WTC11 (cell line): ENCODE data around the gene CTNND1. TPM values are rescaled to one million over a fixed set of nuclear protein-coding genes. Genes with fewer than 3 reads are reported as not detected.

Experiments used
- ATAC-seq: fragments of 200-7000 bp; cut with Tn5 transposase; 2 replicates; pipeline ENCODE4 v1.10.0; 2021; ENCODE audit warnings: mild to moderate bottlenecking, moderate library complexity
- CTCF ChIA-PET: fragments of 300-600 bp; sonication (Branson Sonifier 250); formaldehyde crosslinking; loops from one replicate; lab custom pipeline; 2021; ENCODE audit warnings: antibody characterized with exemption; lab: Charles Lee
- POLR2A ChIA-PET: fragments of 350-600 bp; sonication (Branson Sonifier 250); formaldehyde crosslinking; loops from one replicate; lab custom pipeline; 2021; ENCODE audit warnings: antibody characterized with exemption; lab: Charles Lee
- DNase-seq: peaks from one replicate; pipeline ENCODE4 v3.0.0; 2021; ENCODE audit warnings: low spot score
- H3K27ac Mint-ChIP-seq: 2 replicates; pipeline ENCODE4 v1.8.0; 2021; ENCODE audit warnings: mixed read lengths
- H3K27me3 Mint-ChIP-seq: 2 replicates; pipeline ENCODE4 v1.8.0; 2021; ENCODE audit warnings: low read depth, mild to moderate bottlenecking, moderate library complexity, mixed read lengths
- H3K36me3 Mint-ChIP-seq: 2 replicates; pipeline ENCODE4 v1.8.0; 2021; ENCODE audit warnings: mixed read lengths
- H3K4me1 Mint-ChIP-seq: 2 replicates; pipeline ENCODE4 v1.8.0; 2022; ENCODE audit warnings: mixed read lengths
- H3K4me3 Mint-ChIP-seq: 2 replicates; pipeline ENCODE4 v1.8.0; 2021; ENCODE audit warnings: mild to moderate bottlenecking, moderate library complexity, mixed read lengths
- H3K9me3 Mint-ChIP-seq: 2 replicates; pipeline ENCODE4 v1.8.0; 2021; ENCODE audit warnings: mixed read lengths
- CBFB ChIP-seq: sonication (generic); formaldehyde crosslinking; IDR thresholded peaks from 2 replicates; pipeline ENCODE4 v1.8.1; 2022; ENCODE audit warnings: mild to moderate bottlenecking, low read depth, missing genetic modification reagents
- ELF4 ChIP-seq: sonication (generic); formaldehyde crosslinking; IDR thresholded peaks from 2 replicates; pipeline ENCODE4 v1.8.1; 2022; ENCODE audit warnings: low read depth, mild to moderate bottlenecking, moderate library complexity, missing genetic modification reagents
- FOXK1 ChIP-seq: sonication (generic); formaldehyde crosslinking; IDR thresholded peaks from 2 replicates; pipeline ENCODE4 v1.8.0; 2022; ENCODE audit warnings: mild to moderate bottlenecking, moderate library complexity, missing genetic modification reagents
- GTF2I ChIP-seq: fragments of 250-450 bp; sonication (Bioruptor Pico); conservative IDR thresholded peaks from 2 replicates; pipeline ENCODE4 v1.4.0; 2021; ENCODE audit warnings: mild to moderate bottlenecking
- IRF1 ChIP-seq: sonication (generic); formaldehyde crosslinking; IDR thresholded peaks from 2 replicates; pipeline ENCODE4 v1.8.0; 2023; ENCODE audit warnings: missing genetic modification reagents
- IRF2 ChIP-seq: sonication (generic); formaldehyde crosslinking; IDR thresholded peaks from 2 replicates; pipeline ENCODE4 v1.8.0; 2022; ENCODE audit warnings: low read depth, missing genetic modification reagents, borderline replicate concordance
- MYBL2 ChIP-seq: sonication (generic); formaldehyde crosslinking; IDR thresholded peaks from 2 replicates; pipeline ENCODE4 v1.8.1; 2023; ENCODE audit warnings: mild to moderate bottlenecking, moderate library complexity, missing genetic modification reagents
- NFATC4 ChIP-seq: fragments of 250-450 bp; sonication (Bioruptor Pico); IDR thresholded peaks from 2 replicates; pipeline ENCODE4 v1.9.0; 2021; ENCODE audit warnings: mild to moderate bottlenecking
- PRRX2 ChIP-seq: fragments of 250-450 bp; sonication (Bioruptor Pico); IDR thresholded peaks from 2 replicates; pipeline ENCODE4 v1.8.0; 2021; ENCODE audit warnings: mild to moderate bottlenecking
- SMAD3 ChIP-seq: sonication (generic); formaldehyde crosslinking; IDR thresholded peaks from 2 replicates; pipeline ENCODE4 v1.8.0; 2022; ENCODE audit warnings: missing genetic modification reagents, mild to moderate bottlenecking, borderline replicate concordance
- SMAD4 ChIP-seq: sonication (generic); formaldehyde crosslinking; IDR thresholded peaks from 2 replicates; pipeline ENCODE4 v1.8.0; 2022; ENCODE audit warnings: mild to moderate bottlenecking, missing genetic modification reagents
- TCF7 ChIP-seq: sonication (generic); formaldehyde crosslinking; IDR thresholded peaks from 2 replicates; pipeline ENCODE4 v1.8.0; 2022; ENCODE audit warnings: mild to moderate bottlenecking, low read depth, missing genetic modification reagents, moderate library complexity
- TP53 ChIP-seq: sonication (generic); formaldehyde crosslinking; IDR thresholded peaks from 2 replicates; pipeline ENCODE4 v1.8.1; 2023; ENCODE audit warnings: mild to moderate bottlenecking, missing genetic modification reagents
- USF1 ChIP-seq: sonication (generic); formaldehyde crosslinking; IDR thresholded peaks from 2 replicates; pipeline ENCODE4 v1.8.0; 2022; ENCODE audit warnings: mild to moderate bottlenecking, missing genetic modification reagents
- ZNF232 ChIP-seq: sonication (generic); formaldehyde crosslinking; IDR thresholded peaks from 2 replicates; pipeline ENCODE4 v1.8.0; 2022; ENCODE audit warnings: mild to moderate bottlenecking, missing genetic modification reagents
- ZNF263 ChIP-seq: sonication (generic); formaldehyde crosslinking; IDR thresholded peaks from 2 replicates; pipeline ENCODE4 v1.8.1; 2022; ENCODE audit warnings: low read depth, mild to moderate bottlenecking, moderate library complexity, missing genetic modification reagents
- ZNF281 ChIP-seq: sonication (generic); formaldehyde crosslinking; IDR thresholded peaks from 2 replicates; pipeline ENCODE4 v1.8.0; 2023; ENCODE audit warnings: mild to moderate bottlenecking, missing genetic modification reagents
- ZNF317 ChIP-seq: sonication (generic); formaldehyde crosslinking; IDR thresholded peaks from 2 replicates; pipeline ENCODE4 v1.8.1; 2023; ENCODE audit warnings: low read depth, mild to moderate bottlenecking, moderate library complexity, missing genetic modification reagents, borderline replicate concordance
- ZNF423 ChIP-seq: fragments of 250-450 bp; sonication (Bioruptor Pico); IDR thresholded peaks from 2 replicates; pipeline ENCODE4 v2.1.2; 2022; ENCODE audit warnings: mild to moderate bottlenecking, moderate library complexity
- ZNF512 ChIP-seq: sonication (generic); formaldehyde crosslinking; IDR thresholded peaks from 2 replicates; pipeline ENCODE4 v1.8.1; 2022; ENCODE audit warnings: missing genetic modification reagents, borderline replicate concordance
- ZNF671 ChIP-seq: fragments of 250-450 bp; sonication (Bioruptor Pico); IDR thresholded peaks from 2 replicates; pipeline ENCODE4 v1.8.0; 2021; ENCODE audit warnings: mild to moderate bottlenecking
- total RNA-seq: library from RNA; stranded (reverse); gene quantifications from 3 replicates; pipeline ENCODE4 v1.2.3, GENCODE V29; 2021
- TF ChIP-seq, protein P1 (sequence below): sonication (generic); formaldehyde crosslinking; IDR thresholded peaks from 2 replicates; pipeline ENCODE4 v1.8.0; 2022; ENCODE audit warnings: mild to moderate bottlenecking, missing genetic modification reagents

The CTNND1 gene
- total RNA-seq, 1 experiment from 2014 or later: 165 TPM

DNA sequence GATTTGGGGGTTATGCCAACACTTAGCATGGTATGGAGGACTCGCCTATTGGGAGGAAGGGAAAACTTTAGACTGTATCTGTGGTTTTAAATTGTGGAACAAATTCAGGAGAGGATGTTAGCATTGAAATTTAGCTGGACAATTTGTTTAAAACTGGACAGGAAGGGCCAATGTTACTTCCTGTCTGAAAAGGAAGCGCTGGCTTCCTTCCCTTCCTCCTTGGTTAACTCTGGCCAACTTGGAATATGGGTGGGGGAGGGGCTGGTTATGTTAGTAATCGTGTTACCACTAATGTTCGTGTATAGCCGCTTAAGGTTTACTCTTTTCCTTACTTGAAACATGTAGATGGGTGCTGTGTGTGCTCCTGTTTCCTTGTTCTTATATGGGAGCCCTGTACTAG is 13.9 kb downstream of the CTNND1 start:
- peak overlapping the region; percentile 99 for H3K27ac Mint-ChIP-seq
- POLR2A ChIA-PET: interaction anchor here (0.7 to 9.0 kb wide), 3 partner anchors 9 to 572 kb away, joined by 3 to 188 read pairs (median 4); partner anchors contain the start of gene CTNND1
- peaks cover 82% of the 10 kb centered on the region for H3K4me1 Mint-ChIP-seq
- TF ChIP-seq ZNF232 (CRISPR knock-in tag) (no peak), ZNF281 (CRISPR knock-in tag) (no peak), ZNF512 (CRISPR knock-in tag) (no peak), CBFB (CRISPR knock-in tag) (no peak), USF1 (CRISPR knock-in tag) (no peak), ELF4 (CRISPR knock-in tag) (no peak), ZNF317 (CRISPR knock-in tag) (no peak), IRF1 (CRISPR knock-in tag) (no peak), MYBL2 (CRISPR knock-in tag) (no peak), TP53 (CRISPR knock-in tag) (no peak)
- TF ChIP-seq, all 79 proteins: peak for 0
- no peak for DNase-seq
- Mint-ChIP-seq H3K9me3 (no peaks in the 10 kb centered on the region), H3K27me3 (no peaks in the 10 kb centered on the region), H3K4me3 (peak overlapping the region; percentile 18; the same call in 1 of the 2 replicates), H3K36me3 (no peaks in the 10 kb centered on the region)
- CTCF ChIA-PET: interaction anchor here (0.9 to 4.7 kb wide), 4 partner anchors 14 to 25 kb away, joined by 3 to 61 read pairs (median 16); partner anchors contain the start of gene BTBD18
- ATAC-seq: no peak

- ChIA-PET POLR2A (interaction anchor here (0.6 to 9.0 kb wide), 3 partner anchors 9 to 25 kb away, joined by 3 to 188 read pairs (median 4); partner anchors contain the start of gene CTNND1), CTCF (interaction anchor here (0.6 to 4.7 kb wide), 4 partner anchors 15 to 100 kb away, joined by 3 to 61 read pairs (median 16); partner anchors contain the start of gene BTBD18)
- TF ChIP-seq NFATC4 (CRISPR knock-in tag) (no peak), IRF2 (CRISPR knock-in tag) (no peak)
- peak; percentile 26 for DNase-seq
- Mint-ChIP-seq H3K4me1 (peaks cover 88% of the 10 kb centered on the region), H3K36me3 (no peaks in the 10 kb centered on the region), H3K4me3 (peak overlapping the region; percentile 29), H3K9me3 (no peaks in the 10 kb centered on the region), H3K27ac (peak overlapping the region; percentile 99), H3K27me3 (no peaks in the 10 kb centered on the region)
- ATAC-seq: peak; percentile 3; the same call in 1 of the 2 replicates
These were observed 14.5 kb downstream of the CTNND1 start for GRCh38 chr11:57776031-57776521.

DNA sequence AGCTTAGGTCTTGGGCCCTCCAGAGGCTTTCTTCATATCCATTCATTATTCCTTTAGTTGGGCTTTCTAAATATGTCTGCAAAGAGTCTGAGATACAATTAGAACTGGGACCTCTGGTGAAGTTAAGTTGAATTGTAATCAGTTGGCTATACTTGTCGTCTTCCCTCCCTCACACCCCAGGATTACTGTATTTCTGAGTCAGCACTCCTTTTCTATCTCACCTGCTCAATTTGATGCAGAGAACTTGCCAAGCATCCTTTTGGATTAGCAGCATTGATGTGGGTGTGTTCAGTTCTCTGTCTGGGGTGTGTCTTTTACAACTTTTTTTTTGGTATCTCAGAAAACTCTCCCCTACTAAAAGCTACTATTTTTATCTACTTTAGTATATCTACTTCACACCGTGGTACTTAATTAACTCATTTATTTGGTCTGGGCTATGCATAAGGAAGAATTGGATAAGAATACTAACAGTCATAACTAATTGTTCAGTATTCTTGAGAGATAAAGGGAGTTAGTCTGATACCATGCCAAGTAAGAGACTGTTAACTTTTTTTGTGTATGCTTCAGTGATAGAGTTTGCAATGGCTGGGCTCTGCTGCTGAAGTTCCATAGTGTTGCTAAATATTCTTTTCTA is 15.1 kb downstream of the CTNND1 start:
- ATAC-seq: no peak
- H3K4me1 Mint-ChIP-seq: peaks cover 88% of the 10 kb centered on the region
- ChIA-PET CTCF (interaction anchor here (0.6 to 4.7 kb wide), 4 partner anchors 16 to 99 kb away, joined by 3 to 61 read pairs (median 16); partner anchors contain the start of gene BTBD18), POLR2A (interaction anchor here (0.6 to 9.0 kb wide), 3 partner anchors 8 to 24 kb away, joined by 3 to 188 read pairs (median 4); partner anchors contain the start of gene CTNND1)
- no peaks in the 10 kb centered on the region for H3K27me3 Mint-ChIP-seq
- no peak for DNase-seq
- no peaks in the 10 kb centered on the region for H3K36me3 Mint-ChIP-seq
- peak overlapping the region; percentile 99 for H3K27ac Mint-ChIP-seq
- H3K4me3 Mint-ChIP-seq: peak overlapping the region; percentile 29
- H3K9me3 Mint-ChIP-seq: no peaks in the 10 kb centered on the region
- TF ChIP-seq ZNF423: no peak
- no peak for TF ChIP-seq ZNF317 (CRISPR knock-in tag)
- no peak for TF ChIP-seq SMAD3
- no peak for TF ChIP-seq PRRX2 (CRISPR knock-in tag)
- TF ChIP-seq TCF7 (CRISPR knock-in tag): no peak
- TF ChIP-seq, protein P1, sequence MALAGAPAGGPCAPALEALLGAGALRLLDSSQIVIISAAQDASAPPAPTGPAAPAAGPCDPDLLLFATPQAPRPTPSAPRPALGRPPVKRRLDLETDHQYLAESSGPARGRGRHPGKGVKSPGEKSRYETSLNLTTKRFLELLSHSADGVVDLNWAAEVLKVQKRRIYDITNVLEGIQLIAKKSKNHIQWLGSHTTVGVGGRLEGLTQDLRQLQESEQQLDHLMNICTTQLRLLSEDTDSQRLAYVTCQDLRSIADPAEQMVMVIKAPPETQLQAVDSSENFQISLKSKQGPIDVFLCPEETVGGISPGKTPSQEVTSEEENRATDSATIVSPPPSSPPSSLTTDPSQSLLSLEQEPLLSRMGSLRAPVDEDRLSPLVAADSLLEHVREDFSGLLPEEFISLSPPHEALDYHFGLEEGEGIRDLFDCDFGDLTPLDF: no peak
- TF ChIP-seq SMAD4: no peak
- TF ChIP-seq ZNF263 (CRISPR knock-in tag): no peak
- no peak for TF ChIP-seq ZNF671 (CRISPR knock-in tag)
- TF ChIP-seq FOXK1 (CRISPR knock-in tag): no peak
- no peak for TF ChIP-seq GTF2I (CRISPR knock-in tag)
